SHP77 treated with DMSO at 0.1 percent for 48 hours (cell line): ENCODE measurements around the gene FCHSD2.

Source experiments
- DNase-seq: peaks from one replicate; lab custom pipeline; 2025; lab: John Stamatoyannopoulos, UW

Gene FCHSD2

GRCh38 chr11:72970557-72971118, 171.5 kb downstream of the FCHSD2 start:
- DNase-seq = no peak

DNA sequence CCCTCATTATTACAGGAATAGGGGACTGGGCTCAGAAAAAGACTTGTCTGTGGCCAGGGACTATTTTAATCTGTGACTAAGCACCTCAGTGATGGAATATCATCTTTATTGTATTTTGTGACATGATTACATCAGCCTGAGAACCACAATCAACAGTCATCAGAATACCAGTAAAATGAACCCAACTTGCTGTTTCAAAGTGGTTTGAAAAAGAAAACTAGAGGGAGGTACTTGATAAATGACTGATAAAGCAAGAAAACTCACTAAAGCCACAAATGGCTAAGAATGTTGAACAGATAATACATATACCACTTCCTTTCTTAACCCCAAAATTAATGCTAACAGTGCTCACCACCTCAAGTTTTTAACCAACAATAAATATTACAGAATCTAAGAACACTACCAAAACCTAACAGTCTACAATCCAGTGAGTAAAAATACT, 172.2 kb downstream of the FCHSD2 start:
- DNase-seq = no peak

GRCh38 chr11:72968390-72968789, 173.7 kb downstream of the FCHSD2 start:
- no peak for DNase-seq

DNA sequence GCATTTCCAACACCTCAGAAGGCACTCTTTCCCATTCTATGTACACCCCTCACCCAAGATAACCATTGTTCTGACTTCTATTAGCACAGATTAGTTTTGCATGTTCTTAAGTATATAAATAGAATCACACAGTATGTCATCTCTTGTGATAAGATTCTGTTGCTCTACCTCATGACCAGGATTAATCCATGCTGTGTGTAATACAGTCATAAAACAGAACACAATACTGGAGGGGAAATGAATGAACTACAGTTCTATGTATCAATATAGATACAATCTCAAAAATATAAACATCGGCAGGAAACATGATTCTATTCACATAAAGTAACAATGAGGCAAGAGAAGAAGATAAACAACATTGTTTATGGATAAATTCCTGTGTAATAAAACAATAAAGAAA, 176.4 kb downstream of the FCHSD2 start:
- DNase-seq = no peak

GRCh38 chr11:72962717-72963116, 179.4 kb downstream of the FCHSD2 start:
- DNase-seq = no peak

- no peak for DNase-seq
Observed at GRCh38 chr11:72962084-72962483, 180.0 kb downstream of the FCHSD2 start.

- DNase-seq = no peak
Observed at GRCh38 chr11:72959998-72960731, 182.0 kb downstream of the FCHSD2 start.

DNA sequence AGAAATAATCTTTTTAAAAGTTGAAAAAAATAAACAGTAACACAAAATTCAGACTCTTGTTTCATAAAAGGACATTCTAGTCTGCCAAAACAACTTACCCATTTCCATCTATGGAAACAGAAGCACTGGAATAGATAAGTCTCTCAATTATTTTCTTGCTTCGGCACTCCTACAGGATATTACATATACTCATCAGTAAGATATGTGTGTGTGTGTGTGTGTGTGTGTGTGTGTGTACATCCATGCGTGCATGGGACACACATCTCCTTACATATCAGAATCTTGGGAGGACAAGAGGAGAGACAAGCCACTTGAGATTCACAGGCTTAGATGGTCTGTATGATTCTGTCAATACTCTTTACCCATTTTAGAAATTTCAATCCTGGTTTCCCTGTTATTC, 183.3 kb downstream of the FCHSD2 start:
- DNase-seq = no peak

DNA sequence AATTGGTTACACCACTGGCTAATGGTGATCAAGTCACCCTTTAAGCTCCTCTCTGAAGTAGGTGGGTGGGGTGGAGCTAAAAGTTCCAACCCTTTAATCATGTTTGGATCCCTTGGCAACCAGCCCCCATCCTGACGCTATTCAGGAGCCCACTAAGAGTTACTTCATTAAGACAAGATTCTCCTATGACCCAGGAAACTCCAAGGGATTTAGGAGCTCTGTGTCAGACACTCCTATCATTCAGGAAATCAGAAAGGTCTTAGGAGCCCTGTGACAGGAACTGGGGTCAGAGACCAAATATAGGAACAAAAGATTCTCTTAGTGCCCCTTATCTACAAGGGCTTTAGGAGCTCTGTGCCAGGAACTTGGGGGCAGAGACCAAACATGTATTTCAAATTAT, 186.7 kb downstream of the FCHSD2 start:
- no peak for DNase-seq

DNA sequence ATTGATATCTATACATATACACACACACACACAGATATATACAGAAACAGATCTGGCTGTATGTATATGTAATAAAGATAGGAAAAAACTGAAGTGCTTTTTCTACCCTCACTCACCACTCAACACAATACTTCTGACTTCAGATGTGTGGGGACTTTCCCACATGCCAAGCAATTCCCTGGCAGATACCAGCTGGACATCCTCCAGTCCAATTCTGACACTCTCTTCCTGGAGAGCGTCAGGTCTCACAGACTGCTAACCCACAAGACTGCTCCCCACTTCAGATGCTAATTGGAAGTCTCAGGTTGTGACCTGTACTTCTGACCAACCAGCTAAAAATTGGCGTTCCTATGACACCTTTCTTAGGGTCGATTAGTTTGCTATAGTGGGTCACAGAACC, 187.3 kb downstream of the FCHSD2 start:
- DNase-seq = no peak

- DNase-seq = no peak
Observed at GRCh38 chr11:72953637-72954036, 188.5 kb downstream of the FCHSD2 start.

DNA sequence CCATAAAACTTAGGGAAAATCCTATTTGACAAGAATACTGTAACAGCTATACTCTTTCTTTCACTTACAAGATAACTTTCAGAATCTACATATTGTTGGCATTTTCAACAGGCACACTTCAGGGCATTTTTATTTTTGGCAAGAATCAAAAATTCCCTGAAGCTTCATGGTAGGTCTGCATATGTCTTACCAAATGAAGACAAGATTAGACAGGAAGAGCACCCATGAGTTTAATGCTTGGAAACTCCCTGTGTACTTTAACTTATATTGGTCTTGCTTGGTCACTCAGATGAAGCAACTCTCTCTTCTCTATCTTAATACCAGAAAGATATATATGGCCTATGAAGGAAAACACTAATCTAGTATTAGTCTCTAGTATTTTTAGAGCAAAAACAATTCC, 190.2 kb downstream of the FCHSD2 start:
- DNase-seq = no peak

- DNase-seq = no peak
Observed at GRCh38 chr11:72951193-72951592, 190.9 kb downstream of the FCHSD2 start.

- no peak for DNase-seq
Observed at GRCh38 chr11:72950685-72951084, 191.4 kb downstream of the FCHSD2 start.

- DNase-seq = no peak
Observed at GRCh38 chr11:72947229-72947628, 194.9 kb downstream of the FCHSD2 start.

- DNase-seq = no peak
Observed at GRCh38 chr11:72943664-72944063, 198.5 kb downstream of the FCHSD2 start.

GRCh38 chr11:72940417-72940816, 201.7 kb downstream of the FCHSD2 start:
- no peak for DNase-seq

- DNase-seq = no peak
Observed at GRCh38 chr11:72939031-72939430, 203.1 kb downstream of the FCHSD2 start.

- no peak for DNase-seq
Observed at GRCh38 chr11:72937439-72937838, 204.7 kb downstream of the FCHSD2 start.

GRCh38 chr11:72935700-72936099, 206.4 kb downstream of the FCHSD2 start:
- no peak for DNase-seq

DNA sequence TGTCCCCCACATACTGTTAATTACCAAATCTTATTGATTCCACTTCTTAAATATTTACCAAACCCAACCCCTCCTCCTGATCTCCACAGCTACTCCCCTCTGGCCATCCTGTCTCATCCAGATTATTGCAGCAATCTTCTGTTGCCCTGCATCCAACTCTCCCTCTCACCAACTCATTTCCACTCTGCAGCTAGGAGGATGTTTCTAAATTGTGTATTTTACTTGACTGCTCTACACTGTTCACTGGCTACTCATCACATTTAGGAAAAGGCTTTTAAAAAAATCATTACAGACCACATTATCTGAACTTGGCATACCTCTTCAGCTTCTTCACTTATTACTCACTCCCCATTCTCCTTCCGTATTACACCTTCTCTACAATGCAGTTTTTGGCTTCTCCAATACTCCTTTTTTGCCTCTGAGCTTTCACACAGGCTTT, 210.0 kb downstream of the FCHSD2 start:
- DNase-seq = no peak

- DNase-seq = no peak
Observed at GRCh38 chr11:72930008-72930407, 212.1 kb downstream of the FCHSD2 start.

GRCh38 chr11:72929256-72929655, 212.9 kb downstream of the FCHSD2 start:
- DNase-seq = no peak

DNA sequence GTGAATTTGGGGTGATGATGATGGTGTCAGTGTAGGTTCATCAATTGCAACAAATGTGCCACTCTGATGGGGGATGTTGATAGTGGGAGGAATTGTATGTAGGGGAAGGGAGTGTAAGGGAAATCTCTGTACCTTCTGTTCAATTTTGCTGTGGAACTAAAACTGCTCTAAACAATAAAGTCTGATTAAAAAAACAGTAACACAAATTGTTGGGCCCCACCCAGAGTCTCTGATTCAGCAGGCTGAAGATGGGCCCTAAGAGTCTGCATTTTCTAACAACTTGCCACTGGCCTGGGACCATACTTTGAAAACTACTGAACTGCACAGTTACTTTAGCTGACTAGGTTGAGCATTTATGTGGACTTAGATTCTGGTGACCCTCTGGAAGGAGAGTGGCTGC, 214.7 kb downstream of the FCHSD2 start:
- DNase-seq = no peak
